Bronchial epithelial cell (primary cell): Measurements from ENCODE around the gene MDGA2. TPM values are rescaled to one million over a fixed set of nuclear protein-coding genes. Genes with fewer than 3 reads are reported as not detected.

Experiments
- DNase-seq: peaks from one replicate; pipeline ENCODE4 v3.0.0-alpha.2; 2010; ENCODE audit warnings: low read depth
- FAIRE-seq: peaks from 2 replicates; lab custom pipeline; 2011; peaks lifted over from hg19 to GRCh38; lab: Jason Lieb, UNC
- H3K27me3 ChIP-seq: 2 replicates; pipeline ENCODE4 v1.5.1; 2011; ENCODE audit warnings: low read length; ENCODE audit not compliant: control insufficient read depth, insufficient read depth
- H3K36me3 ChIP-seq: 2 replicates; pipeline ENCODE4 v1.5.1; 2011; ENCODE audit warnings: low read length; ENCODE audit not compliant: control insufficient read depth, insufficient read depth
- H3K4me3 ChIP-seq: 2 replicates; pipeline ENCODE4 v1.5.1; 2011; ENCODE audit warnings: mild to moderate bottlenecking, low read depth, low read length, control low read depth
- CTCF ChIP-seq: IDR thresholded peaks from 2 replicates; pipeline ENCODE4 v1.5.1; 2011; ENCODE audit warnings: mild to moderate bottlenecking, moderate library complexity, low read length, control low read depth, inconsistent platforms; ENCODE audit not compliant: insufficient read depth, severe bottlenecking
- total RNA-seq: library from RNA; depleted of rRNA; stranded (reverse); fragments of >200 nt; gene quantifications from 2 replicates; pipeline ENCODE4 v1.2.1, GENCODE V29; 2014

MDGA2 gene
- total RNA-seq, 1 donor from 2014 or later: not detected

DNA sequence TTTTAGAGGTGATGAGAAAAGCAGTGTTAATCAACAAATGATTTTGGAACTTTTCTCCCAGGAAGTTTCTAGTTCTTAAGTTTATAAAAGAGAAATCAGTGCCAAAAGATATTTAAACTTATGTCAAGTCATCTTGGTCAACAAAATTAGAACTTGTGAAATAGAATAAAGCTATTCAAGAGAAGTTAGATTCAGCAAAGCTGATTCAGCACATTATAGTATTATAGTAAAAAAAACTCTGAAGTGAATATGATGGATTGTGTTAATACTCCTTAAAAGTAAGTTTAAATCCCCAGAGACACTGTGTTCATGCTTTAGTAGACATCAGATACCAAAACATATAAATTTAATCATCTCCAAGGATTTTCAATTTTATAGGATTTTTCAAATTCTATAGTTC is 813.7 kb downstream of the MDGA2 start:
- H3K27me3 ChIP-seq: no peaks in the 10 kb centered on the region
- H3K4me3 ChIP-seq: no peak overlapping the region
- H3K36me3 ChIP-seq: no peaks in the 10 kb centered on the region
- TF ChIP-seq CTCF: no peak
- no peak for FAIRE-seq
- no peak for DNase-seq

- no peak overlapping the region for H3K4me3 ChIP-seq
- DNase-seq: peak; percentile 2
- no peak for TF ChIP-seq CTCF
- no peaks in the 10 kb centered on the region for H3K36me3 ChIP-seq
- H3K27me3 ChIP-seq: no peaks in the 10 kb centered on the region
- FAIRE-seq: no peak
Measured at GRCh38 chr14:46840944-46841720, 834.3 kb downstream of the MDGA2 start.

DNA sequence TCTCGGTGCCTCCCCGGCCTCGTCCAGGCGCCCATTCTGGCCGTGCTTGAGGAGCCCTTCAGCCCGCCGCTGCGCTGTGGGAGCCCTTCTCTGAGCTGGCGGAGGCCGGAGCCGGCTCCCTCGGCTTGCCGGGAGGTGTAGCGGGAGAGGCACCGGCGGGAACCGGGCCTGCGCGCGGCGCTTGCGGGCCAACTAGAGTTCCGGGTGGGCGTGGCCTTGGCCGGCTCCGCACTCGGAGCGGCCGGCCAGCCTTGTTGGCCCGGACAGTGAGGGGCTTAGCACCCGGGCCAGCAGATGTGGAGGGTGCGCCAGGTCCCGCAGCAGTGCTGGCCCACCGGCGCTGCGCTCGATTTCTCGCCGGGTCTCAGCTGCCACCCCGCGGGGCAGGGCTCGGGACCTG is 855.1 kb downstream of the MDGA2 start:
- DNase-seq: no peak
- TF ChIP-seq CTCF: no peak
- Histone ChIP-seq H3K27me3 (no peaks in the 10 kb centered on the region), H3K4me3 (no peak overlapping the region), H3K36me3 (no peaks in the 10 kb centered on the region)
- no peak for FAIRE-seq

- TF ChIP-seq CTCF: no peak
- DNase-seq: no peak
- no peak for FAIRE-seq
Measured at GRCh38 chr14:46819117-46819516, 856.3 kb downstream of the MDGA2 start.

DNA sequence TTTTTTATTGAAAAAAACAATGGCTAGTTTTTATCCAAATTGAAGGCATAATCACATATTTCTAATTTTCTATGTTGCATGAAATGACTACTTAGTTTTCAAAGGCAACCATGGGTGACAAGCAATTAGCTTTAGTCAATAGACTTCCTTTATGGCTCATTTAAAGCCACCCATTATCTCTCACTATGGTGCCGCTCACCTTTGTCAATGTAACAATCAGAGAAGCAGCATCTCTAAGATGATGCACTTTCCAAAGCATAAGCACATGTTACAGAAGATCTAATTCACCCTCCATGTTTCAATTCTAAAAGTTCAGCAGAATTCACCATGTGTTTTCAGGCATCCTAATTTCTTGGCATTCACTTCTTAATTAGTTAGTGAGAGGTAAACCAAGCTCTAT is 857.3 kb downstream of the MDGA2 start:
- no peaks in the 10 kb centered on the region for H3K36me3 ChIP-seq
- H3K27me3 ChIP-seq: no peaks in the 10 kb centered on the region
- H3K4me3 ChIP-seq: no peak overlapping the region
- no peak for DNase-seq
- no peak for FAIRE-seq
- TF ChIP-seq CTCF: no peak

More at GRCh38 chr14:46819117-46819516, 856.3 kb downstream of the MDGA2 start:
- Histone ChIP-seq H3K36me3 (no peaks in the 10 kb centered on the region), H3K27me3 (no peaks in the 10 kb centered on the region), H3K4me3 (no peak overlapping the region)

DNA sequence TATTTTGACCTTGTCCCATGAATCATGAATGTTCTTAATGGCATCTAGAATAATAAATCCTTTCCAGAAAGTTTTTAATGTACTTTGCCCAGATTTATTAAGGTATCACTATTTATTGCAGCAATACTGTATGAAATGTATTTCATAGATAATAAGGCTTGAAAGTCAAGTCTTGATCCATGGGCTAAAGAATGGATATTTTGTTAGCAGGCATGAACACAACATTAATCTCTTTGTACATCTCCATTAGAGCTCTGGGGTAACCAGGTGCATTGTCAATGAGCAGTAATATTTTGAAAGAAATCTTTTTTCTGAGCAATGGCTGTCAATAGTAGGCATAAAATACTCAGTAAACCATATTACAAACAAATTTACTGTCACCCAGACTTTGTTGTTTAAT is 882.3 kb downstream of the MDGA2 start:
- TF ChIP-seq CTCF: no peak
- FAIRE-seq: no peak
- DNase-seq: no peak
- H3K36me3 ChIP-seq: no peaks in the 10 kb centered on the region
- H3K4me3 ChIP-seq: no peak overlapping the region
- H3K27me3 ChIP-seq: no peaks in the 10 kb centered on the region
